NT2/D1 (cell line): ENCODE results near the gene COL9A1.
"Not testable (repeated sequence)": the region's sequence is repeated elsewhere in the genome, so short reads cannot be mapped to it uniquely, and the experiment has no call there.

Source experiments
- DNase-seq: peaks from one replicate; pipeline ENCODE4 v3.0.0-alpha.2; 2011; ENCODE audit warnings: low read depth, low spot score
- H3K27me3 ChIP-seq: 2 replicates; pipeline ENCODE4 v1.6.0; 2011; ENCODE audit warnings: mild to moderate bottlenecking; ENCODE audit not compliant: insufficient read length, insufficient read depth
- H3K36me3 ChIP-seq: 2 replicates; pipeline ENCODE4 v1.6.1; 2011; ENCODE audit warnings: mild to moderate bottlenecking, low read length, mixed read lengths; ENCODE audit not compliant: insufficient read depth, insufficient read length
- H3K4me1 ChIP-seq: 2 replicates; pipeline ENCODE4 v1.5.1; 2011; ENCODE audit not compliant: insufficient read depth, insufficient read length
- H3K4me3 ChIP-seq: 2 replicates; pipeline ENCODE4 v1.5.1; 2011; ENCODE audit warnings: low read depth; ENCODE audit not compliant: insufficient read length
- H3K9ac ChIP-seq: 2 replicates; pipeline ENCODE4 v1.6.0; 2011; ENCODE audit warnings: low read depth; ENCODE audit not compliant: insufficient read length
- H3K9me3 ChIP-seq: 2 replicates; pipeline ENCODE4 v1.5.1; 2011; ENCODE audit warnings: mild to moderate bottlenecking, low read length; ENCODE audit not compliant: insufficient read depth
- SUZ12 ChIP-seq: IDR thresholded peaks from 2 replicates; pipeline ENCODE4 v1.6.1; 2011; ENCODE audit not compliant: insufficient read length, insufficient read depth; ENCODE audit errors: extremely low read depth
- YY1 ChIP-seq: IDR thresholded peaks from 2 replicates; pipeline ENCODE4 v1.6.1; 2011; ENCODE audit not compliant: insufficient read length, insufficient read depth
- ZNF274 ChIP-seq: IDR thresholded peaks from 2 replicates; pipeline ENCODE4 v1.6.1; 2011; ENCODE audit warnings: mild to moderate bottlenecking, low read depth, low read length

COL9A1 gene

GRCh38 chr6:70310063-70310694 lies 7.3 kb upstream of the COL9A1 start:
- no peaks in the 10 kb centered on the region for H3K4me1 ChIP-seq
- no peaks in the 10 kb centered on the region for H3K9me3 ChIP-seq
- TF ChIP-seq YY1 = no peak
- TF ChIP-seq ZNF274 = no peak
- TF ChIP-seq SUZ12 = no peak
- DNase-seq = no peak
- H3K4me3 ChIP-seq = no peak overlapping the region
- no peaks in the 10 kb centered on the region for H3K27me3 ChIP-seq
- H3K36me3 ChIP-seq = no peaks in the 10 kb centered on the region
- H3K9ac ChIP-seq = no peak overlapping the region

- no peaks in the 10 kb centered on the region for H3K9me3 ChIP-seq
- no peak overlapping the region for H3K4me3 ChIP-seq
- H3K27me3 ChIP-seq = no peaks in the 10 kb centered on the region
- no peaks in the 10 kb centered on the region for H3K4me1 ChIP-seq
- no peak for DNase-seq
- H3K36me3 ChIP-seq = no peaks in the 10 kb centered on the region
- TF ChIP-seq YY1 = no peak
- no peak for TF ChIP-seq SUZ12
- TF ChIP-seq ZNF274 = no peak
- no peak overlapping the region for H3K9ac ChIP-seq
These were observed 6.4 kb upstream of the COL9A1 start for GRCh38 chr6:70309243-70309642.

- not testable (repeated sequence) for DNase-seq, H3K36me3 ChIP-seq, H3K9ac ChIP-seq, H3K27me3 ChIP-seq, H3K4me3 ChIP-seq, H3K4me1 ChIP-seq, H3K9me3 ChIP-seq
These were observed 5.3 kb upstream of the COL9A1 start for GRCh38 chr6:70308142-70308541.

- no peak overlapping the region for H3K4me3 ChIP-seq
- no peak overlapping the region for H3K9ac ChIP-seq
- no peak for DNase-seq
- H3K36me3 ChIP-seq = no peaks in the 10 kb centered on the region
- TF ChIP-seq YY1 (no peak), ZNF274 (no peak), SUZ12 (no peak)
- H3K4me1 ChIP-seq = no peaks in the 10 kb centered on the region
- no peaks in the 10 kb centered on the region for H3K9me3 ChIP-seq
- H3K27me3 ChIP-seq = no peaks in the 10 kb centered on the region
These were observed 4.1 kb upstream of the COL9A1 start for GRCh38 chr6:70307008-70307407.

GRCh38 chr6:70304616-70305015 lies 1.7 kb upstream of the COL9A1 start:
- no peaks in the 10 kb centered on the region for H3K9me3 ChIP-seq
- H3K9ac ChIP-seq = no peak overlapping the region
- H3K27me3 ChIP-seq = no peaks in the 10 kb centered on the region
- TF ChIP-seq ZNF274 = no peak
- TF ChIP-seq YY1 = no peak
- H3K4me1 ChIP-seq = no peaks in the 10 kb centered on the region
- DNase-seq = no peak
- no peaks in the 10 kb centered on the region for H3K36me3 ChIP-seq
- H3K4me3 ChIP-seq = no peak overlapping the region

GRCh38 chr6:70299456-70299855 lies 3.4 kb downstream of the COL9A1 start:
- Histone ChIP-seq H3K27me3 (no peaks in the 10 kb centered on the region), H3K9me3 (no peaks in the 10 kb centered on the region), H3K4me3 (no peak overlapping the region), H3K36me3 (no peaks in the 10 kb centered on the region), H3K9ac (no peak overlapping the region), H3K4me1 (no peaks in the 10 kb centered on the region)
- DNase-seq = no peak
- no peak for TF ChIP-seq YY1

GRCh38 chr6:70298068-70298467 lies 4.8 kb downstream of the COL9A1 start:
- Histone ChIP-seq H3K4me1 (no peaks in the 10 kb centered on the region), H3K9ac (no peak overlapping the region), H3K4me3 (no peak overlapping the region), H3K36me3 (no peaks in the 10 kb centered on the region), H3K9me3 (no peaks in the 10 kb centered on the region), H3K27me3 (no peaks in the 10 kb centered on the region)
- no peak for DNase-seq
- TF ChIP-seq ZNF274 = no peak

- Histone ChIP-seq H3K9me3 (no peaks in the 10 kb centered on the region), H3K4me1 (no peaks in the 10 kb centered on the region), H3K27me3 (no peaks in the 10 kb centered on the region), H3K4me3 (no peak overlapping the region), H3K9ac (no peak overlapping the region), H3K36me3 (no peaks in the 10 kb centered on the region)
- no peak for TF ChIP-seq ZNF274
- TF ChIP-seq YY1 = no peak
- no peak for TF ChIP-seq SUZ12
- DNase-seq = no peak
These were observed 10.7 kb downstream of the COL9A1 start for GRCh38 chr6:70292193-70292592.
